ENCODE results near the gene TSR3.

Gene TSR3

GRCh38 chr16:1361685-1362360, 10.1 kb upstream of the TSR3 start:
- no peak for TF ChIP-seq CTCF (conservative IDR thresholded peaks at IDR 0.05; ENCODE audit: low read depth, low read length)
- DNase-seq (ENCODE audit: low read depth): no peak

GRCh38 chr16:1357906-1358566, 6.4 kb upstream of the TSR3 start:
- no peak for TF ChIP-seq CTCF (conservative IDR thresholded peaks at IDR 0.05; ENCODE audit: low read depth, low read length)
- no peak for DNase-seq (ENCODE audit: low read depth)
- H3K4me3 ChIP-seq (ENCODE audit: low read length): no peak overlapping the region

More at GRCh38 chr16:1361685-1362360, 10.1 kb upstream of the TSR3 start:
- H3K4me3 ChIP-seq (ENCODE audit: low read length): no peak overlapping the region

- TF ChIP-seq CTCF (conservative IDR thresholded peaks at IDR 0.05; ENCODE audit: low read depth, low read length): no peak
- no peak for DNase-seq (ENCODE audit: low read depth)
- no peak overlapping the region for H3K4me3 ChIP-seq (ENCODE audit: low read length)
Observed at GRCh38 chr16:1356061-1356900, 4.6 kb upstream of the TSR3 start.

GRCh38 chr16:1355591-1355990, 3.9 kb upstream of the TSR3 start:
- TF ChIP-seq CTCF (conservative IDR thresholded peaks at IDR 0.05; ENCODE audit: low read depth, low read length): no peak
- no peak for DNase-seq (ENCODE audit: low read depth)
- no peak overlapping the region for H3K4me3 ChIP-seq (ENCODE audit: low read length)

GRCh38 chr16:1354815-1355540, 3.3 kb upstream of the TSR3 start:
- DNase-seq (ENCODE audit: low read depth): no peak
- TF ChIP-seq CTCF (conservative IDR thresholded peaks at IDR 0.05; ENCODE audit: low read depth, low read length): no peak
- no peak overlapping the region for H3K4me3 ChIP-seq (ENCODE audit: low read length)

GRCh38 chr16:1351215-1351581, 480 bp downstream of the TSR3 start:
- H3K4me3 ChIP-seq (ENCODE audit: low read length): peak overlapping the region; percentile 87
- DNase-seq (ENCODE audit: low read depth): no peak
- TF ChIP-seq CTCF (conservative IDR thresholded peaks at IDR 0.05; ENCODE audit: low read depth, low read length): no peak

Data from retinal pigment epithelial cell (primary cell).